Lower lobe of right lung (tissue), 2 donors: ENCODE results near the gene ZNF226. TPM values are rescaled to one million over a fixed set of nuclear protein-coding genes. Genes with fewer than 3 reads are reported as not detected.
"Not testable (repeated sequence)": the region's sequence is repeated elsewhere in the genome, so short reads cannot be mapped to it uniquely, and the experiment has no call there.

Experiments
- ATAC-seq, 2 donors: fragments of 200-7000 bp; cut with Tn5 transposase; one replicate each; pipeline ENCODE4 v1.9.1; 2020 to 2022; ENCODE audit warnings: mild to moderate bottlenecking in 2 of 2, moderate library complexity in 2 of 2
- DNase-seq: peaks from one replicate; pipeline ENCODE4 v3.0.0-alpha.2; 2020
- H3K27ac ChIP-seq: fragments of 200-600 bp; one replicate; pipeline ENCODE4 v1.8.0; 2022
- H3K27me3 ChIP-seq: fragments of 200-600 bp; one replicate; pipeline ENCODE4 v1.8.0; 2022; ENCODE audit warnings: low read depth
- H3K36me3 ChIP-seq: fragments of 200-600 bp; one replicate; pipeline ENCODE4 v1.8.0; 2022; ENCODE audit warnings: mild to moderate bottlenecking
- H3K4me1 ChIP-seq: fragments of 200-600 bp; one replicate; pipeline ENCODE4 v1.8.0; 2022
- H3K4me3 ChIP-seq: fragments of 200-600 bp; one replicate; pipeline ENCODE4 v1.8.0; 2022; ENCODE audit warnings: mild to moderate bottlenecking
- H3K9me3 ChIP-seq: fragments of 200-600 bp; one replicate; pipeline ENCODE4 v1.8.0; 2022
- intact Hi-C: fragments of 100-400 bp; cut with DNase I; formaldehyde crosslinking; loops from one replicate; pipeline ENCODE4 v1.11.0; 2022
- total RNA-seq: library from RNA; stranded (reverse); fragmentation: NEBNext Ultra II Directional; extraction: Animal tissue kit (Norgen Biotek cat#: 25700); gene quantifications from one replicate; pipeline ENCODE4 v1.2.1, GENCODE V29; 2021
- TF ChIP-seq, protein P1 (sequence below): fragments of 200-600 bp; IDR thresholded peaks from one replicate; pipeline ENCODE4 v1.8.0; 2022; ENCODE audit warnings: antibody characterized with exemption, mild to moderate bottlenecking
- donor health status: DM: no; HTN: yes; CAD: no; lungs with severe emphysema.

Gene ZNF226
- total RNA-seq, 1 donor from 2014 or later, result 17.7 TPM

DNA sequence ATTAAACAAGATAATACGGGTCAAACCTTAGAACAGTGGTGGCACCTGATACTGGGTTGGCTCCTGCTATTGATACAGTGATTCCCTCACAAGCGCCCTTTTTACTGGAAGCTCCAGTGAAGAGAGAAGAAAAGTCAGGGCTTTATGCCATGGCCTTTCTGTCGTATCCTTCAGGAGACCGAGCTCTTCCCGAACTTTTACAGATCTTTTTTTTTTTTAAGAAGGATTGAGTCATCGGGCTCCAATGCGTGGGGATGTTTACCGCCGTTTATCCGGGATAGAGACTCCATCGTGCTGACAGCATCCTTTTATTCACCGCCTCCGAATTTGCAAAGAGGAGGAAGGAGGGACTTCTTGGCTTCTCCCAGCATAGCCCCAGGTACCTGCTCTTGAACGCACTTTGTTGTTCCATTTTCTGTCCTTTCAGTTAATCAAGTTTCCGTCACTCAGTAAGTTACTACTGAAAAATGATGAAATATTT lies 48.0 kb downstream of the ZNF226 start:
- Histone ChIP-seq H3K4me3 (peak overlapping the region; percentile 81), H3K27me3 (no peaks in the 10 kb centered on the region), H3K9me3 (peaks cover 20% of the 10 kb centered on the region), H3K27ac (peak overlapping the region; percentile 82), H3K4me1 (peaks cover 12% of the 10 kb centered on the region), H3K36me3 (peaks cover 15% of the 10 kb centered on the region)
- intact Hi-C loops, result no loop called here
- TF ChIP-seq, protein P1, sequence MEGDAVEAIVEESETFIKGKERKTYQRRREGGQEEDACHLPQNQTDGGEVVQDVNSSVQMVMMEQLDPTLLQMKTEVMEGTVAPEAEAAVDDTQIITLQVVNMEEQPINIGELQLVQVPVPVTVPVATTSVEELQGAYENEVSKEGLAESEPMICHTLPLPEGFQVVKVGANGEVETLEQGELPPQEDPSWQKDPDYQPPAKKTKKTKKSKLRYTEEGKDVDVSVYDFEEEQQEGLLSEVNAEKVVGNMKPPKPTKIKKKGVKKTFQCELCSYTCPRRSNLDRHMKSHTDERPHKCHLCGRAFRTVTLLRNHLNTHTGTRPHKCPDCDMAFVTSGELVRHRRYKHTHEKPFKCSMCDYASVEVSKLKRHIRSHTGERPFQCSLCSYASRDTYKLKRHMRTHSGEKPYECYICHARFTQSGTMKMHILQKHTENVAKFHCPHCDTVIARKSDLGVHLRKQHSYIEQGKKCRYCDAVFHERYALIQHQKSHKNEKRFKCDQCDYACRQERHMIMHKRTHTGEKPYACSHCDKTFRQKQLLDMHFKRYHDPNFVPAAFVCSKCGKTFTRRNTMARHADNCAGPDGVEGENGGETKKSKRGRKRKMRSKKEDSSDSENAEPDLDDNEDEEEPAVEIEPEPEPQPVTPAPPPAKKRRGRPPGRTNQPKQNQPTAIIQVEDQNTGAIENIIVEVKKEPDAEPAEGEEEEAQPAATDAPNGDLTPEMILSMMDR, result no peak
- ATAC-seq (peak; percentile 5 to 28), DNase-seq (no peak)

DNA sequence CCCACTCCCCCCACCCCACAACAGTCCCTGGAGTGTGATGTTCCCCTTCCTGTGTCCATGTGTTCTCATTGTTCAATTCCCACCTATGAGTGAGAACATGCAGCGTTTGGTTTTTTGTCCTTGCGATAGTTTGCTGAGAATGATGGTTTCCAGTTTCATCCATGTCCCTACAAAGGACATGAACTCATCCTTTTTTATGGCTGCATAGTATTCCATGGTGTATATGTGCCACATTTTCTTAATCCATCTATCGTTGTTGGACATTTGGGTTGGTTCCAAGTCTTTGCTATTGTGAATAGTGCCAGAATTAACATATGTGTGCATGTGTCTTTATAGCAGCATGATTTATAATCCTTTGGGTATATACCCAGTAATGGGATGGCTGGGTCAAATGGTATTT lies 55.0 kb downstream of the ZNF226 start:
- H3K27ac ChIP-seq, DNase-seq, ATAC-seq, H3K4me1 ChIP-seq, H3K4me3 ChIP-seq, intact Hi-C loops, H3K27me3 ChIP-seq: not testable (repeated sequence)
- peaks cover 30% of the 10 kb centered on the region for H3K36me3 ChIP-seq
- peaks cover 41% of the 10 kb centered on the region for H3K9me3 ChIP-seq

DNA sequence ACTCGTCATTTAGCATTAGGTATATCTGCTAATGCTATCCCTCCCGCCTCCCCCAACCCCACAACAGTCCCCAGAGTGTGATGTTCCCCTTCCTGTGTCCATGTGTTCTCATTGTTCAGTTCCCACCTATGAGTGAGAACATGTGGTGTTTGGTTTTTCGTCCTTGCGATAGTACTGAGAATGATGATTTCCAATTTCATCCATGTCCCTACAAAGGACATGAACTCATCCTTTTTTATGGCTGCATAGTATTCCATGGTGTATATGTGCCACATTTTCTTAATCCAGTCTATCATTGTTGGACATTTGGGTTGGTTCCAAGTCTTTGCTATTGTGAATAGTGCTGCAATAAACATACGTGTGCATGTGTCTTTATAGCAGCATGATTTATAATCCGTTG lies 55.9 kb downstream of the ZNF226 start:
- intact Hi-C loops, ATAC-seq, DNase-seq, H3K27ac ChIP-seq, H3K4me1 ChIP-seq, H3K27me3 ChIP-seq, H3K4me3 ChIP-seq: not testable (repeated sequence)
- Histone ChIP-seq H3K9me3 (peaks cover 40% of the 10 kb centered on the region), H3K36me3 (peaks cover 30% of the 10 kb centered on the region)

DNA sequence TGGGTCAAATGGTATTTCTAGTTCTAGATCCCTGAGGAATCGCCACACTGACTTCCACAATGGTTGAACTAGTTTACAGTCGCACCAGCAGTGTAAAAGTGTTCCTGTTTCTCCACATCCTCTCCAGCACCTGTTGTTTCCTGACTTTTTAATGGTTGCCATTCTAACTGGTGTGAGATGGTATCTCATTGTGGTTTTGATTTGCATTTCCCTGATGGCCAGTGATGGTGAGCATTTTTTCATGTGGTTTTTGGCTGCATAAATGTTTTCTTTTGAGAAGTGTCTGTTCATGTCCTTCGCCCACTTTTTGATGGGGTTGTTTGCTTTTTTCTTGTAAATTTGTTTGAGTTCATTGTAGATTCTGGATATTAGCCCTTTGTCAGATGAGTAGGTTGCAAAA lies 56.4 kb downstream of the ZNF226 start:
- H3K27ac ChIP-seq, H3K4me3 ChIP-seq, ATAC-seq, DNase-seq, intact Hi-C loops, H3K27me3 ChIP-seq, H3K4me1 ChIP-seq: not testable (repeated sequence)
- Histone ChIP-seq H3K36me3 (peaks cover 30% of the 10 kb centered on the region), H3K9me3 (peaks cover 41% of the 10 kb centered on the region)

Other genes starting within 250 kb of the ZNF226 start
- gene ZNF45, start 229.8 kb upstream of the ZNF226 start, total RNA-seq, result 13.3 TPM
- 6.2 TPM for gene ZNF221, start 213.9 kb upstream of the ZNF226 start, total RNA-seq
- gene ZNF155, start 180.9 kb upstream of the ZNF226 start, total RNA-seq, result 8.9 TPM
- 4.8 TPM for gene ZNF230, start 162.1 kb upstream of the ZNF226 start, total RNA-seq
- gene ZNF222, start 139.7 kb upstream of the ZNF226 start, total RNA-seq, result 3.1 TPM
- 5.7 TPM for gene ZNF223, start 113.1 kb upstream of the ZNF226 start, total RNA-seq
- gene ZNF284, start 92.9 kb upstream of the ZNF226 start, total RNA-seq, result 2.4 TPM
- gene ZNF224, start 70.7 kb upstream of the ZNF226 start, total RNA-seq, result 31.6 TPM
- gene ZNF225, start 51.7 kb upstream of the ZNF226 start, total RNA-seq, result 6.8 TPM
- gene ZNF234, start 23.5 kb upstream of the ZNF226 start, total RNA-seq, result 16.1 TPM
- gene ZNF227, start 47.4 kb downstream of the ZNF226 start, total RNA-seq, result 18.2 TPM
- 0.86 TPM for gene ZNF233, start 94.8 kb downstream of the ZNF226 start, total RNA-seq
- 6.5 TPM for gene ZNF235, start 139.9 kb downstream of the ZNF226 start, total RNA-seq
- 4.8 TPM for gene ZNF112, start 191.6 kb downstream of the ZNF226 start, total RNA-seq
- 1.1 TPM for gene ZNF285, start 236.5 kb downstream of the ZNF226 start, total RNA-seq